K562 (cell line): ENCODE results near the gene PRRT1. TPM values are rescaled to one million over a fixed set of nuclear protein-coding genes. Genes with fewer than 3 reads are reported as not detected.

Experiments used
- CTBP1 ChIP-seq: fragments of 450-650 bp; IDR thresholded peaks from 2 replicates; pipeline ENCODE4 v1.6.1; 2016; ENCODE audit warnings: borderline replicate concordance
- ETV6 ChIP-seq, 3 experiments: fragments of 150-350 bp in 1 of 3; sonication (generic) in 1 of 3; formaldehyde crosslinking in 1 of 3; IDR thresholded peaks; 2 replicates each; pipeline versions ENCODE4 v1.6.1 to v1.8.0; 2014 to 2022; ENCODE audit warnings: borderline replicate concordance in 2 of 3, low read depth in 2 of 3, antibody characterized with exemption in 1 of 3, low read length in 1 of 3, mild to moderate bottlenecking in 1 of 3, missing genetic modification reagents in 1 of 3
- HSF4 ChIP-seq: fragments of 250-450 bp; sonication (Bioruptor Pico); IDR thresholded peaks from 2 replicates; pipeline ENCODE4 v2.1.2; 2022; ENCODE audit warnings: mild to moderate bottlenecking, moderate library complexity, borderline replicate concordance
- KDM2B ChIP-seq: fragments of 250-450 bp; sonication (Bioruptor Pico); IDR thresholded peaks from 2 replicates; pipeline ENCODE4 v1.8.0; 2021; ENCODE audit warnings: mild to moderate bottlenecking, moderate library complexity
- MTA1 ChIP-seq: fragments of 450-650 bp; IDR thresholded peaks from 2 replicates; pipeline ENCODE4 v1.6.1; 2017; ENCODE audit warnings: borderline replicate concordance
- MYBL2 ChIP-seq, 2 experiments: fragments of 450-650 bp in 1 of 2; sonication (generic) in 1 of 2; formaldehyde crosslinking in 1 of 2; IDR thresholded peaks; 2 replicates each; pipeline versions ENCODE4 v1.6.1 to v1.8.1; 2017 to 2022; ENCODE audit warnings: borderline replicate concordance in 1 of 2, inconsistent platforms in 1 of 2, low read depth in 1 of 2, mild to moderate bottlenecking in 1 of 2, missing genetic modification reagents in 1 of 2, moderate library complexity in 1 of 2
- NBN ChIP-seq: fragments of 450-650 bp; IDR thresholded peaks from 2 replicates; pipeline ENCODE4 v1.6.1; 2016; ENCODE audit warnings: low read depth, mild to moderate bottlenecking
- NFIC ChIP-seq: fragments of 450-650 bp; IDR thresholded peaks from 2 replicates; pipeline ENCODE4 v1.6.1; 2017; ENCODE audit warnings: mild to moderate bottlenecking, inconsistent platforms
- NR1H2 ChIP-seq: sonication (generic); formaldehyde crosslinking; IDR thresholded peaks from 2 replicates; pipeline ENCODE4 v1.4.0; 2020; ENCODE audit warnings: mild to moderate bottlenecking, missing genetic modification reagents
- POLR2H ChIP-seq: IDR thresholded peaks from 2 replicates; pipeline ENCODE4 v1.6.1; 2016; ENCODE audit warnings: missing genetic modification characterization, low read depth, mild to moderate bottlenecking, control low read depth, missing compliant biosample characterization, moderate library complexity
- TOE1 ChIP-seq, 2 experiments: fragments of 450-650 bp in 1 of 2; sonication (generic) in 1 of 2; formaldehyde crosslinking in 1 of 2; IDR thresholded peaks; 2 replicates each; pipeline versions ENCODE4 v1.7.1 to v1.8.0; 2016 to 2022; ENCODE audit warnings: borderline replicate concordance in 2 of 2, mild to moderate bottlenecking in 2 of 2, antibody characterized with exemption in 1 of 2, inconsistent platforms in 1 of 2, low read depth in 1 of 2, missing genetic modification reagents in 1 of 2, moderate library complexity in 1 of 2
- TRIM24 ChIP-seq, 2 experiments: fragments of 450-650 bp; IDR thresholded peaks; 2 replicates each; pipeline ENCODE4 v1.6.1; 2016
- ZKSCAN3 ChIP-seq: fragments of 250-450 bp; sonication (Bioruptor Pico); IDR thresholded peaks from 2 replicates; pipeline ENCODE4 v1.4.0; 2020
- ZNF143 ChIP-seq: sonication (generic); formaldehyde crosslinking; IDR thresholded peaks from 2 replicates; pipeline ENCODE4 v1.9.0; 2022; ENCODE audit warnings: mild to moderate bottlenecking, missing genetic modification reagents
- ZNF263 ChIP-seq: sonication (generic); formaldehyde crosslinking; IDR thresholded peaks from 2 replicates; pipeline ENCODE4 v1.8.0; 2022; ENCODE audit warnings: mild to moderate bottlenecking, missing genetic modification reagents, borderline replicate concordance
- ZNF445 ChIP-seq: fragments of 250-450 bp; sonication (Bioruptor Pico); IDR thresholded peaks from 2 replicates; pipeline ENCODE4 v1.4.0; 2020; ENCODE audit warnings: low read depth, mild to moderate bottlenecking, moderate library complexity
- ZNF583 ChIP-seq: fragments of 250-450 bp; sonication (Bioruptor Pico); IDR thresholded peaks from 2 replicates; pipeline ENCODE4 v1.4.0; 2020
- polyA plus RNA-seq, 8 experiments: library from polyadenylated mRNA; depleted of rRNA in 4 of 8; stranded (reverse) in 5 of 8; unstranded in 3 of 8; fragments of >200 nt; fragmentation: Nextera tagmentation in 2 of 8; fragmentation: Illumina TruSeq in 1 of 8; extraction: Ambion mirVana in 2 of 8; extraction: Trizol in 1 of 8; gene quantifications; 2 replicates each; pipeline versions ENCODE4 v1.2.1 to v1.2.3, GENCODE V29; 2011 to 2014; ENCODE audit warnings: inconsistent platforms in 1 of 8, missing spikeins in 1 of 8
- total RNA-seq, 7 experiments: library from RNA; depleted of rRNA in 6 of 7; stranded (reverse); fragments of >200 nt in 6 of 7; fragmentation: Illumina TruSeq in 2 of 7; extraction: Trizol in 2 of 7; gene quantifications; 2 replicates each; pipeline versions ENCODE4 v1.2.1 to v1.2.3, GENCODE V29; 2011 to 2021; ENCODE audit warnings: low replicate concordance in 1 of 7
- TF ChIP-seq, protein P1 (sequence below): fragments of 200-800 bp; sonication (Bioruptor generic); IDR thresholded peaks from 2 replicates; pipeline ENCODE4 v1.6.1; 2016; ENCODE audit warnings: missing genetic modification characterization, missing compliant biosample characterization
- TF ChIP-seq, protein P2 (sequence below), 2 experiments: fragments of 200-800 bp in 1 of 2; sonication (Bioruptor generic) in 1 of 2; sonication (generic) in 1 of 2; formaldehyde crosslinking in 1 of 2; IDR thresholded peaks in 1 of 2; conservative IDR thresholded peaks in 1 of 2; 2 replicates each; pipeline versions ENCODE4 v1.5.0 to v1.6.1; 2016 to 2020; ENCODE audit warnings: missing compliant biosample characterization in 1 of 2, missing genetic modification characterization in 1 of 2, missing genetic modification reagents in 1 of 2
- TF ChIP-seq, protein P3 (sequence below): sonication (generic); IDR thresholded peaks from 2 replicates; pipeline ENCODE4 v1.6.1; 2016
- TF ChIP-seq, protein P4 (sequence below): sonication (generic); formaldehyde crosslinking; IDR thresholded peaks from 2 replicates; pipeline ENCODE4 v1.8.0; 2022; ENCODE audit warnings: mild to moderate bottlenecking, missing genetic modification reagents

Gene PRRT1
- total and polyA plus RNA-seq, 9 of the 15 experiments (the other 6 are each of a cell fraction or from before 2014, with no cell fraction given), result 0.14 to 3.5 (median 0.41) TPM

DNA sequence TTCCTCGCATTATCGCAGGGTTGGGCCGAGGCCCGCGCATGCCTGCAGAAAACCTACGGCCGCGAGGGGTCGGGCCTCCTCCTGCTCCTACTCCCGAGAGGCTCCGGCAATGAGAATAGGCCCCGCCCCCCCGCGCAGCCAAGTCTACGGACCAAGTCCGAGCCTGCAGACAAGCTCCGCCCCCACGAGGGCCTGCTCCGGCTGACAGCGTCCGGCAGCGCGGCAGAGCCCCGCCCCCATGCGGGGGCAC, 43.8 kb upstream of the PRRT1 start (continued):
- TF ChIP-seq HSF4 (CRISPR knock-in tag) (no peak), TRIM24 (IDR thresholded peaks at IDR 0.05) (no peak), NR1H2 (no peak), ZNF445 (no peak), ZKSCAN3 (CRISPR knock-in tag) (no peak), MYBL2 (IDR thresholded peaks at IDR 0.05; ENCODE audit: low read depth) (no peak), MYBL2 (CRISPR knock-in tag; IDR thresholded peaks at IDR 0.05; ENCODE audit: borderline replicate concordance) (no peak), NBN (no peak), ZNF583 (no peak), POLR2H (tag) (no peak), ETV6 (IDR thresholded peaks at IDR 0.05; ENCODE audit: borderline replicate concordance in 1 of 2, low read depth in 2 of 2, low read length in 1 of 2) (no peak), ETV6 (CRISPR knock-in tag; IDR thresholded peaks at IDR 0.05; ENCODE audit: borderline replicate concordance) (no peak), NFIC (no peak), CTBP1 (peak; percentile 54; the same call in 1 of the 2 replicates), TOE1 (IDR thresholded peaks at IDR 0.05; ENCODE audit: borderline replicate concordance) (no peak), TOE1 (CRISPR knock-in tag; IDR thresholded peaks at IDR 0.05; ENCODE audit: borderline replicate concordance, low read depth) (no peak), MTA1 (no peak), ZNF263 (no peak; the same call in none of the 2 replicates), ZNF143 (CRISPR knock-in tag) (no peak), KDM2B (no peak)
- TF ChIP-seq, protein P1, sequence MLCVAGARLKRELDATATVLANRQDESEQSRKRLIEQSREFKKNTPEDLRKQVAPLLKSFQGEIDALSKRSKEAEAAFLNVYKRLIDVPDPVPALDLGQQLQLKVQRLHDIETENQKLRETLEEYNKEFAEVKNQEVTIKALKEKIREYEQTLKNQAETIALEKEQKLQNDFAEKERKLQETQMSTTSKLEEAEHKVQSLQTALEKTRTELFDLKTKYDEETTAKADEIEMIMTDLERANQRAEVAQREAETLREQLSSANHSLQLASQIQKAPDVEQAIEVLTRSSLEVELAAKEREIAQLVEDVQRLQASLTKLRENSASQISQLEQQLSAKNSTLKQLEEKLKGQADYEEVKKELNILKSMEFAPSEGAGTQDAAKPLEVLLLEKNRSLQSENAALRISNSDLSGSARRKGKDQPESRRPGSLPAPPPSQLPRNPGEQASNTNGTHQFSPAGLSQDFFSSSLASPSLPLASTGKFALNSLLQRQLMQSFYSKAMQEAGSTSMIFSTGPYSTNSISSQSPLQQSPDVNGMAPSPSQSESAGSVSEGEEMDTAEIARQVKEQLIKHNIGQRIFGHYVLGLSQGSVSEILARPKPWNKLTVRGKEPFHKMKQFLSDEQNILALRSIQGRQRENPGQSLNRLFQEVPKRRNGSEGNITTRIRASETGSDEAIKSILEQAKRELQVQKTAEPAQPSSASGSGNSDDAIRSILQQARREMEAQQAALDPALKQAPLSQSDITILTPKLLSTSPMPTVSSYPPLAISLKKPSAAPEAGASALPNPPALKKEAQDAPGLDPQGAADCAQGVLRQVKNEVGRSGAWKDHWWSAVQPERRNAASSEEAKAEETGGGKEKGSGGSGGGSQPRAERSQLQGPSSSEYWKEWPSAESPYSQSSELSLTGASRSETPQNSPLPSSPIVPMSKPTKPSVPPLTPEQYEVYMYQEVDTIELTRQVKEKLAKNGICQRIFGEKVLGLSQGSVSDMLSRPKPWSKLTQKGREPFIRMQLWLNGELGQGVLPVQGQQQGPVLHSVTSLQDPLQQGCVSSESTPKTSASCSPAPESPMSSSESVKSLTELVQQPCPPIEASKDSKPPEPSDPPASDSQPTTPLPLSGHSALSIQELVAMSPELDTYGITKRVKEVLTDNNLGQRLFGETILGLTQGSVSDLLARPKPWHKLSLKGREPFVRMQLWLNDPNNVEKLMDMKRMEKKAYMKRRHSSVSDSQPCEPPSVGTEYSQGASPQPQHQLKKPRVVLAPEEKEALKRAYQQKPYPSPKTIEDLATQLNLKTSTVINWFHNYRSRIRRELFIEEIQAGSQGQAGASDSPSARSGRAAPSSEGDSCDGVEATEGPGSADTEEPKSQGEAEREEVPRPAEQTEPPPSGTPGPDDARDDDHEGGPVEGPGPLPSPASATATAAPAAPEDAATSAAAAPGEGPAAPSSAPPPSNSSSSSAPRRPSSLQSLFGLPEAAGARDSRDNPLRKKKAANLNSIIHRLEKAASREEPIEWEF (CRISPR knock-in tag), result no peak
- TF ChIP-seq, protein P2, sequence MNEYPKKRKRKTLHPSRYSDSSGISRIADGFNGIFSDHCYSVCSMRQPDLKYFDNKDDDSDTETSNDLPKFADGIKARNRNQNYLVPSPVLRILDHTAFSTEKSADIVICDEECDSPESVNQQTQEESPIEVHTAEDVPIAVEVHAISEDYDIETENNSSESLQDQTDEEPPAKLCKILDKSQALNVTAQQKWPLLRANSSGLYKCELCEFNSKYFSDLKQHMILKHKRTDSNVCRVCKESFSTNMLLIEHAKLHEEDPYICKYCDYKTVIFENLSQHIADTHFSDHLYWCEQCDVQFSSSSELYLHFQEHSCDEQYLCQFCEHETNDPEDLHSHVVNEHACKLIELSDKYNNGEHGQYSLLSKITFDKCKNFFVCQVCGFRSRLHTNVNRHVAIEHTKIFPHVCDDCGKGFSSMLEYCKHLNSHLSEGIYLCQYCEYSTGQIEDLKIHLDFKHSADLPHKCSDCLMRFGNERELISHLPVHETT (CRISPR knock-in tag; conservative IDR thresholded peaks at IDR 0.05 in 1 of 2, IDR thresholded peaks at IDR 0.05 in 1 of 2), result no peak
- TF ChIP-seq, protein P3, sequence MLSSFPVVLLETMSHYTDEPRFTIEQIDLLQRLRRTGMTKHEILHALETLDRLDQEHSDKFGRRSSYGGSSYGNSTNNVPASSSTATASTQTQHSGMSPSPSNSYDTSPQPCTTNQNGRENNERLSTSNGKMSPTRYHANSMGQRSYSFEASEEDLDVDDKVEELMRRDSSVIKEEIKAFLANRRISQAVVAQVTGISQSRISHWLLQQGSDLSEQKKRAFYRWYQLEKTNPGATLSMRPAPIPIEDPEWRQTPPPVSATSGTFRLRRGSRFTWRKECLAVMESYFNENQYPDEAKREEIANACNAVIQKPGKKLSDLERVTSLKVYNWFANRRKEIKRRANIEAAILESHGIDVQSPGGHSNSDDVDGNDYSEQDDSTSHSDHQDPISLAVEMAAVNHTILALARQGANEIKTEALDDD, result no peak
- TF ChIP-seq, protein P4, sequence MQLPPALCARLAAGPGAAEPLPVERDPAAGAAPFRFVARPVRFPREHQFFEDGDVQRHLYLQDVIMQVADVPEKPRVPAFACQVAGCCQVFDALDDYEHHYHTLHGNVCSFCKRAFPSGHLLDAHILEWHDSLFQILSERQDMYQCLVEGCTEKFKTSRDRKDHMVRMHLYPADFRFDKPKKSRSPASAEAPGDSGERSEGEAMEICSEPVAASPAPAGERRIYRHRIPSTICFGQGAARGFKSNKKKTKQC (CRISPR knock-in tag), result no peak
